ENCODE measurements around the gene GPR107.

GPR107 gene

DNA sequence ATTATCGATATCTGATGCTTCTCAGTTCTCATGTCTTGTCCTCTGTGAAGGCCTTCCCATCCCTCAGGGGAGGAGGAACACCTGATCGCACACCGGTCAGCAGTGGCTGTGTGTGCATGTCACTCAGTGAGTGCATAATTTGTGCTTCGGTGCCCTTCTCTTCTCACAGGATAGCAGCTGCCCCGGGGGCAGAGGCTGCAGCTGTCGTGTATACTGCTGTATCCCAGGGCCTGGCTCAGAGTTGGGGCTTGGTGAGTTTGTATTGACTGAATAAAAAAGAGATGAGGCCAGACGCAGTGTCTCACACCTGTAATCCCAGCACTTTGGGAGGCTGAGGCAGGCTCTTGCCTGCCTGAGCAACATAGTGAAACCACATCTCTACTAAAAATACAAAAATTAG is 68.8 kb downstream of the GPR107 start:
- peaks cover 9% of the 10 kb centered on the region for H3K36me3 ChIP-seq (replicated peaks)
- TF ChIP-seq, protein P1, sequence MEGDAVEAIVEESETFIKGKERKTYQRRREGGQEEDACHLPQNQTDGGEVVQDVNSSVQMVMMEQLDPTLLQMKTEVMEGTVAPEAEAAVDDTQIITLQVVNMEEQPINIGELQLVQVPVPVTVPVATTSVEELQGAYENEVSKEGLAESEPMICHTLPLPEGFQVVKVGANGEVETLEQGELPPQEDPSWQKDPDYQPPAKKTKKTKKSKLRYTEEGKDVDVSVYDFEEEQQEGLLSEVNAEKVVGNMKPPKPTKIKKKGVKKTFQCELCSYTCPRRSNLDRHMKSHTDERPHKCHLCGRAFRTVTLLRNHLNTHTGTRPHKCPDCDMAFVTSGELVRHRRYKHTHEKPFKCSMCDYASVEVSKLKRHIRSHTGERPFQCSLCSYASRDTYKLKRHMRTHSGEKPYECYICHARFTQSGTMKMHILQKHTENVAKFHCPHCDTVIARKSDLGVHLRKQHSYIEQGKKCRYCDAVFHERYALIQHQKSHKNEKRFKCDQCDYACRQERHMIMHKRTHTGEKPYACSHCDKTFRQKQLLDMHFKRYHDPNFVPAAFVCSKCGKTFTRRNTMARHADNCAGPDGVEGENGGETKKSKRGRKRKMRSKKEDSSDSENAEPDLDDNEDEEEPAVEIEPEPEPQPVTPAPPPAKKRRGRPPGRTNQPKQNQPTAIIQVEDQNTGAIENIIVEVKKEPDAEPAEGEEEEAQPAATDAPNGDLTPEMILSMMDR (IDR thresholded peaks at IDR 0.05; ENCODE audit: low read depth, low read length, missing control alignments) = no peak
- H3K27ac ChIP-seq = no peak overlapping the region
- H3K27me3 ChIP-seq (replicated peaks) = no peaks in the 10 kb centered on the region
- no peak overlapping the region for H3K4me3 ChIP-seq (ENCODE audit: low read depth, low read length)
- in situ Hi-C loops (cut with HindIII; ENCODE audit: low pct_ligation_motif_present, low sequenced_read_pairs) = no loop called here
- no peak for DNase-seq

DNA sequence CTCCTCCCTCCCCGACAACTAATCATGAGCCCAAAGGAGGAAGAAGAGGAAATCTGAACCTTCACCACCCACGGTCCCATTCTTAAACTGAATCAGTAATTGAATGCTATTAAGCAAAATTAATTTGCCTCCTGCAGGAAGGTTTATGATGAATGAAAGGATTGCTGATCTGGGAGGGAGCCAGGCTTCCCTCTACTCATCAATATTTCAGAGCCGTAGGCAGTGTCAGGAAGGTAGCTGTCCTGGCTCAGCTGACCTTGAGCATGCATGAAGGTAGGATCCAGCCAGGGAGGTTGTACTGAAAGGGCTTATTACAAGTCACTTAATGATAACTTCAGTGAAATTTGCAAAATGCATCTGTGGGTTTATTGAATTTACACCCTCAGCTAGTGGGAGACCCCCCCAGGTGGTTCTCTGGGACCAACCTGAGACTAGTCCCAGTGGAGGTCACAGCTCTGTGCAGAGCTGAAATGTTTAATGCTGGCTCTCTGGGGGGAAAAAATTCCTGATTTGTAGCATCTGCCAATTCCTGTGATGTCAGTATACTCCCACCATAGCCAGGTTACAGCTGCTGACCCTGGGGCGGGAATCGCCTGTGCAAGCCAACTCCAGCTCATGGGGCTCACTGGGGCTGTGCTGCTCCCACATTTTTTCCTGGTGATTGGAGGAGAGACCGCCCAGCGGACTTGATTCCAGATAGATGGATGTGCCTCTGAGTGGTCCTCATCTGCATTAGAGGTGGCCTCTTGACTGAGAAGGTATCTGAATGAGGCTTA is 70.6 kb downstream of the GPR107 start:
- TF ChIP-seq, protein P1 (IDR thresholded peaks at IDR 0.05; ENCODE audit: low read depth, low read length, missing control alignments) = no peak
- no peaks in the 10 kb centered on the region for H3K27me3 ChIP-seq (replicated peaks)
- H3K4me3 ChIP-seq (ENCODE audit: low read depth, low read length) = no peak overlapping the region
- peaks cover 13% of the 10 kb centered on the region for H3K36me3 ChIP-seq (replicated peaks)
- H3K27ac ChIP-seq = no peak overlapping the region
- DNase-seq = no peak
- in situ Hi-C loops (cut with HindIII; ENCODE audit: low pct_ligation_motif_present, low sequenced_read_pairs) = no loop called here

DNA sequence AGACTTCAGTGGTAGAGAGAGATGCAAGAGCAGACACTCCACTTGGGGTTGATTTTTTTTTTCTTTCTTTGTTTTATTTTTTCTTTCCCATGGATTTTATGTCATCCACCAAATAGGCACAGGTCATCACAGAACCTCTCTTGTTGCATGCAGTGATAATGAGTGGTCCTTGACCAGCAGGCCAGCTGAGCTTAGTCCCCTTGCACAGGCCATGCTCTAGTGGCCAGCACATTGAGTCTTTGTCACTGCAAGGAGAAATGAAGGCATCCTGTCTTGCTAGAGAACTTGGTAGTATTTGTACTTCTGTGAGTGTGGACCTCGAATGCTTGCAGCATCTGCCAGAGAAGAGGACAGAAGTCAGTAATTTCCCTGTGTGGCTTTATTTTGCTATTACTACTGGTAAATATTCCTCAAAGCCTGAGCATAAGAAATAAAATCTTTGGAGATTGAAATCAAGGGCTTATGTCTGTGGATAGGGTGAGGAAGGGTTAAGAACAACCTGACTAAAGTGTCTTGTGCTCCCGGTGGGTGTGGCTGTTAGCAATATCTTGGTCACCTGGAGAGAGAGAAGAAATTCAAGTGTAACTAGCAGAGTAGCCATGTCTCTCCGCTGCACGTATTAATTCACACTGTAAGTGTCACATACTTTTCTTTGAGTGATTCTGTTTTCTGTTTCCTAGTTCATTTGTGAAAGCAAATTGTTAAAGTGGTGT is 73.2 kb downstream of the GPR107 start:
- Histone ChIP-seq H3K27me3 (replicated peaks) (no peaks in the 10 kb centered on the region), H3K4me3 (ENCODE audit: low read depth, low read length) (no peak overlapping the region), H3K27ac (no peak overlapping the region), H3K36me3 (replicated peaks) (peaks cover 21% of the 10 kb centered on the region)
- in situ Hi-C loops (cut with HindIII; ENCODE audit: low pct_ligation_motif_present, low sequenced_read_pairs) = no loop called here
- no peak for DNase-seq
- TF ChIP-seq, protein P1 (IDR thresholded peaks at IDR 0.05; ENCODE audit: low read depth, low read length, missing control alignments) = no peak

DNA sequence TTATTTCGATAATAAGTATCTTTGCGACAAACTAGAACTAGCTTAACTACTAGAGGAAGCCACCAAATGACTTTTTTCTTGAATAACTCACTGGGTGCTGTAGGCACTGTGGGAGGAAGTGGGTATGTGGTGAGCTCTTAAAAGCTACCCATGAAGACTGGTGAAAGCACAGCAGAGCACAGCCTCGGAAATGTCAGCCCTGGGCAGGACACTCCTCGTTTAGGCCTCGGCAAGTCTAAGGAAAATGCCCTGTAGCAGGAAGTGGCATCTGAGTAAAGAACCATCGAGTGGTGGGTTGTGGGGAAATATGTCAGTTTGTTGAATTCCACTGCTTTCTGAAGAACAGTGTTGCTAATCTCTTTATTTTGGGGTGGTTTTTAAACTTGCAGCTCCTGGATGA is 74.5 kb downstream of the GPR107 start:
- in situ Hi-C loops (cut with HindIII; ENCODE audit: low pct_ligation_motif_present, low sequenced_read_pairs) = no loop called here
- Histone ChIP-seq H3K36me3 (replicated peaks) (peaks cover 18% of the 10 kb centered on the region), H3K4me3 (ENCODE audit: low read depth, low read length) (no peak overlapping the region), H3K27ac (peak overlapping the region; percentile 97), H3K27me3 (replicated peaks) (no peaks in the 10 kb centered on the region)
- TF ChIP-seq, protein P1 (IDR thresholded peaks at IDR 0.05; ENCODE audit: low read depth, low read length, missing control alignments) = no peak
- no peak for DNase-seq

DNA sequence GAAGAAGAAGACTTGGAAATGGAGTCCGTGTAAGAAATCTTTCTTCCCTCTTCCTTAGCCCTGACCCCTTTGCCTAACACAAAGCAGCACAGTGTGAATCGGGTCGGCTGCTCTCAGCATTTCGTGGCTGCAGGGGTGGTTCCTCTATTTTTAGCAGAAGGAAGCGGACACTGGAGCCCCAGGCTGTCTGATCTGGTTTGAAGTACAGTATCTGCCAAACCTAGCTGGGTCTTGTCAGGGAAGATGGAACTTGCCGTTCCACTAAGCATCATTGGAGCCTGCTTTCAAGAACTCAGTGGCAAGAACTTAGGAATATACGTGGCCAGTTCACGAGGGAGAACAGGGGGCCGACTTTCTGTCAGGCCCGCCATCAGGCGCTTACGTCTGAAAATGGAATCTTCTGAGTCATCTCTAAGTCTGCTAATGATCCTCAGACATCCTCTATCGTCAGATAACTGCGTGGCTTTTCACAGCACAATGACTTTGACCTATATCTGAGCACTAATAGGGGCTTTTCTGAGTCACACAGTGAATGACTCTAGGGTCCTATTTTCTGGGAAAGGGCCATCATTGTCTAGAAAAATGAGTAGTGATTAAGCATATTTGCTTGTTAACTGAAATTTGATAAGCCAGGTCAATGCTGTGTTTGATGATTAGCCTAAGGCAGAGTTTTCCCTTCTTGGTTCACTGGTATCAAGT is 75.2 kb downstream of the GPR107 start:
- in situ Hi-C loops (cut with HindIII; ENCODE audit: low pct_ligation_motif_present, low sequenced_read_pairs) = no loop called here
- Histone ChIP-seq H3K4me3 (ENCODE audit: low read depth, low read length) (no peak overlapping the region), H3K27me3 (replicated peaks) (no peaks in the 10 kb centered on the region), H3K36me3 (replicated peaks) (peaks cover 18% of the 10 kb centered on the region), H3K27ac (peak overlapping the region; percentile 97)
- peak; percentile 92 for DNase-seq
- TF ChIP-seq, protein P1 (IDR thresholded peaks at IDR 0.05; ENCODE audit: low read depth, low read length, missing control alignments) = no peak
